GM23338 (cell line): ENCODE measurements around the gene NEK4. TPM values are rescaled to one million over a fixed set of nuclear protein-coding genes. Genes with fewer than 3 reads are reported as not detected.

ENCODE experiments used
- ATAC-seq: fragments of 200-7000 bp; cut with Tn5 transposase; 3 replicates; pipeline ENCODE4 v1.9.1; 2020
- DNase-seq: peaks from one replicate; pipeline ENCODE4 v3.0.0-alpha.2; 2015; ENCODE audit warnings: low spot score
- H2AFZ ChIP-seq: fragments of 200-600 bp; sonication (generic); 2 replicates; pipeline ENCODE4 v1.8.0; 2016; ENCODE audit warnings: antibody characterized with exemption, mild to moderate bottlenecking, moderate library complexity
- H3F3A ChIP-seq: fragments of 200-600 bp; sonication (generic); replicated peaks from 2 replicates; pipeline ENCODE4 v1.8.0; 2017; ENCODE audit warnings: antibody characterized with exemption, mixed run types, low read depth
- H3K27ac ChIP-seq: fragments of 200-600 bp; sonication (generic); 2 replicates; pipeline ENCODE4 v1.6.1; 2016; ENCODE audit warnings: low read depth
- H3K27me3 ChIP-seq: fragments of 200-600 bp; sonication (generic); 2 replicates; pipeline ENCODE4 v1.8.0; 2016; ENCODE audit warnings: mild to moderate bottlenecking, mixed run types, moderate library complexity; ENCODE audit not compliant: insufficient read depth
- H3K36me3 ChIP-seq: fragments of 200-600 bp; sonication (generic); 2 replicates; pipeline ENCODE4 v1.8.0; 2016; ENCODE audit warnings: mild to moderate bottlenecking; ENCODE audit not compliant: insufficient read depth
- H3K4me1 ChIP-seq: fragments of 200-600 bp; sonication (generic); 2 replicates; pipeline ENCODE4 v1.8.0; 2016; ENCODE audit warnings: mild to moderate bottlenecking, moderate library complexity; ENCODE audit not compliant: insufficient read depth
- H3K4me2 ChIP-seq: fragments of 200-600 bp; sonication (generic); 2 replicates; pipeline ENCODE4 v1.7.1; 2017; ENCODE audit warnings: mixed run types
- H3K4me3 ChIP-seq: fragments of 200-600 bp; sonication (generic); 2 replicates; pipeline ENCODE4 v1.6.1; 2016; ENCODE audit warnings: mixed run types
- H3K79me2 ChIP-seq: fragments of 200-600 bp; sonication (generic); replicated peaks from 2 replicates; pipeline ENCODE4 v1.8.0; 2017; ENCODE audit warnings: mild to moderate bottlenecking; ENCODE audit not compliant: insufficient read depth
- H3K9me2 ChIP-seq: fragments of 200-600 bp; sonication (generic); 2 replicates; pipeline ENCODE4 v1.8.0; 2017; ENCODE audit not compliant: insufficient read depth
- H4K20me1 ChIP-seq: fragments of 200-600 bp; sonication (generic); replicated peaks from 2 replicates; pipeline ENCODE4 v1.8.0; 2017; ENCODE audit warnings: mild to moderate bottlenecking; ENCODE audit not compliant: insufficient read depth
- H3K27ac Mint-ChIP-seq: 2 replicates; pipeline ENCODE4 v1.8.0; 2020; ENCODE audit warnings: inconsistent platforms, mild to moderate bottlenecking, moderate library complexity, mixed read lengths
- H3K27me3 Mint-ChIP-seq: 3 replicates; pipeline ENCODE4 v1.8.0; 2022; ENCODE audit warnings: low read depth, mild to moderate bottlenecking, moderate library complexity, mixed read lengths, inconsistent platforms; ENCODE audit not compliant: insufficient read depth, poor library complexity
- H3K36me3 Mint-ChIP-seq: 3 replicates; pipeline ENCODE4 v1.8.0; 2021; ENCODE audit warnings: low read depth, mild to moderate bottlenecking, inconsistent platforms, moderate library complexity, mixed read lengths
- H3K4me1 Mint-ChIP-seq: 3 replicates; pipeline ENCODE4 v1.8.0; 2020; ENCODE audit warnings: mild to moderate bottlenecking, inconsistent platforms, mixed read lengths
- H3K4me3 Mint-ChIP-seq: 3 replicates; pipeline ENCODE4 v1.8.0; 2021; ENCODE audit warnings: moderate library complexity, mild to moderate bottlenecking, inconsistent platforms, mixed read lengths
- H3K9me3 Mint-ChIP-seq: 3 replicates; pipeline ENCODE4 v1.8.0; 2020; ENCODE audit warnings: moderate library complexity, mild to moderate bottlenecking, inconsistent platforms, mixed read lengths
- CTCF ChIP-seq, 2 experiments: fragments of 200-600 bp in 1 of 2; sonication (generic) in 1 of 2; conservative IDR thresholded peaks; 2 replicates each; pipeline versions ENCODE4 v1.5.1 to v1.6.1; 2016 to 2017; ENCODE audit warnings: antibody characterized with exemption in 2 of 2, low read depth in 2 of 2, mild to moderate bottlenecking in 2 of 2, moderate library complexity in 1 of 2
- ETS1 ChIP-seq: IDR thresholded peaks from 2 replicates; pipeline ENCODE4 v1.6.1; 2016; ENCODE audit warnings: antibody characterized with exemption
- EZH2phosphoT487 ChIP-seq: fragments of 200-600 bp; sonication (generic); IDR thresholded peaks from one replicate; pipeline ENCODE4 v1.8.1; 2018; ENCODE audit warnings: antibody characterized with exemption; ENCODE audit not compliant: unreplicated experiment
- JUNB ChIP-seq: IDR thresholded peaks from one replicate; pipeline ENCODE4 v1.6.1; 2016; ENCODE audit warnings: antibody characterized with exemption; ENCODE audit not compliant: unreplicated experiment
- NANOG ChIP-seq: IDR thresholded peaks from 2 replicates; pipeline ENCODE4 v1.6.1; 2016; ENCODE audit warnings: antibody characterized with exemption, borderline replicate concordance
- POLR2AphosphoS5 ChIP-seq: IDR thresholded peaks from 2 replicates; pipeline ENCODE4 v1.6.1; 2016; ENCODE audit warnings: antibody characterized with exemption, low read depth
- STAT1 ChIP-seq: IDR thresholded peaks from one replicate; pipeline ENCODE4 v1.6.1; 2016; ENCODE audit warnings: antibody characterized with exemption; ENCODE audit not compliant: unreplicated experiment
- ZNF331 ChIP-seq: fragments of 250-450 bp; sonication (Bioruptor Pico); IDR thresholded peaks from 2 replicates; pipeline ENCODE4 v1.5.0; 2020; ENCODE audit warnings: low read depth, mild to moderate bottlenecking, moderate library complexity
- ZNF462 ChIP-seq: fragments of 250-450 bp; sonication (Bioruptor Pico); IDR thresholded peaks from 2 replicates; pipeline ENCODE4 v1.5.0; 2020; ENCODE audit warnings: mild to moderate bottlenecking, moderate library complexity
- polyA plus RNA-seq: library from polyadenylated mRNA; unstranded; fragments of >200 nt; fragmentation: Nextera tagmentation; extraction: Ambion mirVana; gene quantifications from 2 replicates; pipeline ENCODE4 v1.2.1, GENCODE V29; 2016
- total RNA-seq: library from RNA; depleted of rRNA; stranded (reverse); fragments of >200 nt; shearing (Covaris generic); gene quantifications from 2 replicates; pipeline ENCODE4 v1.2.3, GENCODE V29; 2014

The NEK4 gene
- total and polyA plus RNA-seq, 2 experiments from 2014 or later = 8.6 to 42.7 TPM

GRCh38 chr3:52788890-52789745 is 18.4 kb upstream of the NEK4 start:
- no peaks in the 10 kb centered on the region for H3K79me2 ChIP-seq
- no peak overlapping the region for H3K27ac Mint-ChIP-seq
- no peak overlapping the region for H3K27ac ChIP-seq
- no peaks in the 10 kb centered on the region for H3K4me1 ChIP-seq
- DNase-seq (no peak), ATAC-seq (no peak)
- H4K20me1 ChIP-seq = no peaks in the 10 kb centered on the region
- no peaks in the 10 kb centered on the region for H3K9me2 ChIP-seq
- no peaks in the 10 kb centered on the region for H3K9me3 Mint-ChIP-seq
- H3K4me2 ChIP-seq = no peak overlapping the region
- H3K36me3 Mint-ChIP-seq = no peaks in the 10 kb centered on the region; the same call in 2 of the 3 replicates
- H2AFZ ChIP-seq = 0 out of 2 replicates have a peak overlapping the region, but pooled peaks have one; percentile 52
- no peaks in the 10 kb centered on the region for H3K36me3 ChIP-seq
- no peak overlapping the region for H3K4me3 Mint-ChIP-seq
- no peak overlapping the region for H3K4me3 ChIP-seq
- peaks cover 29% of the 10 kb centered on the region for H3K27me3 Mint-ChIP-seq
- no peaks in the 10 kb centered on the region for H3K27me3 ChIP-seq
- H3K4me1 Mint-ChIP-seq = no peaks in the 10 kb centered on the region; the same call in 2 of the 3 replicates
- TF ChIP-seq CTCF (conservative IDR thresholded peaks at IDR 0.05; ENCODE audit: low read depth in 2 of 2) = no peak
- TF ChIP-seq STAT1 = no peak
- no peak for TF ChIP-seq POLR2AphosphoS5
- no peak for TF ChIP-seq JUNB
- no peak for TF ChIP-seq ZNF462 (CRISPR knock-in tag)
- TF ChIP-seq ZNF331 = no peak
- no peak for TF ChIP-seq ETS1
- no peak for TF ChIP-seq EZH2phosphoT487
- TF ChIP-seq NANOG = no peak
- H3F3A ChIP-seq = no peaks in the 10 kb centered on the region
